ENCODE data around the gene MYRF.

Gene MYRF

GRCh38 chr11:61752117-61752924 lies at the start of gene MYRF:
Gene MYRF (plus strand): TSS chr11:61752636. CDS start chr11:61752745, 109 bp downstream.
- no peak within 1 kb of the TSS; the same call in 1 of the 2 replicates for H3K27ac ChIP-seq

GRCh38 chr11:61702701-61703312 lies 49.6 kb upstream of the MYRF start:
- no peak overlapping the region for H3K27ac ChIP-seq
- no peak for TF ChIP-seq CTCF (conservative IDR thresholded peaks at IDR 0.05)
- no peak for TF ChIP-seq ZFX (IDR thresholded peaks at IDR 0.05)

More at GRCh38 chr11:61752117-61752924, at the start of gene MYRF:
- TF ChIP-seq CTCF (conservative IDR thresholded peaks at IDR 0.05) (peak; percentile 96), ZFX (IDR thresholded peaks at IDR 0.05) (no peak)

- TF ChIP-seq CTCF (conservative IDR thresholded peaks at IDR 0.05) (no peak), ZFX (IDR thresholded peaks at IDR 0.05) (no peak)
- H3K27ac ChIP-seq, result no peak overlapping the region
Observed at GRCh38 chr11:61704838-61705237, 47.6 kb upstream of the MYRF start.

- no peak overlapping the region for H3K27ac ChIP-seq
- TF ChIP-seq ZFX (IDR thresholded peaks at IDR 0.05) (no peak), CTCF (conservative IDR thresholded peaks at IDR 0.05) (no peak)
Observed at GRCh38 chr11:61706452-61707400, 45.7 kb upstream of the MYRF start.

GRCh38 chr11:61707574-61707973 lies 44.9 kb upstream of the MYRF start:
- no peak for TF ChIP-seq CTCF (conservative IDR thresholded peaks at IDR 0.05)
- no peak overlapping the region for H3K27ac ChIP-seq

- TF ChIP-seq CTCF (conservative IDR thresholded peaks at IDR 0.05), result no peak
- TF ChIP-seq ZFX (IDR thresholded peaks at IDR 0.05), result no peak
- no peak overlapping the region for H3K27ac ChIP-seq
Observed at GRCh38 chr11:61709110-61709509, 43.3 kb upstream of the MYRF start.

Data from C4-2B (cell line).